Hepatic stellate cell (primary cell): ENCODE data around the gene KCNQ1.

ENCODE experiments used
- DNase-seq: peaks from one replicate; pipeline ENCODE4 v3.0.0; 2011; ENCODE audit warnings: low spot score

Gene KCNQ1

DNA sequence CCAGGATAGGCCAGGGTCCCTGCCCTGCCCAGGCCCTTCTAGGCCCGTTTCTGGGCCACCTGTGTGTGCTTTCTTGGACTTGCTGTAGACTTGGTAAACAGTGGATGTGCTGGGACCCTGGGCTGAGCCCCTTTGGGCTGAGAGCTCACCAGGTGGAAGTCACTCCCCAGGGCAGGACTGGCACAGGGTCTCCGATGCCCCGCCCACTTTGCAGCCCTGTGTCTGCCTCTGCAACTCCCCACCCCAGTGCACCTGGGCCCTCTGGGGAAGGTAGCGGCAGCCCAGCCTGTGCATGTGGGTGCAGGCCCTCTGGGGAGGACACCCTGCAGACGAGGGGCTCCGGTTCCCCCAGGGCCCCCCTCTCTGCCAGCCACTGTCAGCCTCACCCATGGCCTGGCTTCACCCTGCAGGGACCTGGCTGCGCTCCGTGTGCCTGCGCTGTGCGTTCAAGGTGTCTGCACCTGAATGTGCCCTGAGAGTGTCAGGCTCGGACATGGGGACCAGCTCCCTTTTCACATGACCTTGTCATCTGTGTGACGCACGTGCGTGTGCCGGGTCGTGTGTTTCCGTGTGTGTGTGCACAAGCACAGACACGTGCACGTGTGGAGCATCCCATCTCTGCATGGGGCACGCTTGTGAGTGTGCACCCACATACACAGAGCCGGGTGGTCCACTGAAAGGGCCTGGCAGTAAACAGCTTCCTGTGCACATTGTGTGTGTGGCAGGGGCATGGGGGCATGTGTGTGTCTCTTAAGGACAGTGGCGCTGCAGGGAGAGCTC is 136.5 kb downstream of the KCNQ1 start:
- no peak for DNase-seq

DNA sequence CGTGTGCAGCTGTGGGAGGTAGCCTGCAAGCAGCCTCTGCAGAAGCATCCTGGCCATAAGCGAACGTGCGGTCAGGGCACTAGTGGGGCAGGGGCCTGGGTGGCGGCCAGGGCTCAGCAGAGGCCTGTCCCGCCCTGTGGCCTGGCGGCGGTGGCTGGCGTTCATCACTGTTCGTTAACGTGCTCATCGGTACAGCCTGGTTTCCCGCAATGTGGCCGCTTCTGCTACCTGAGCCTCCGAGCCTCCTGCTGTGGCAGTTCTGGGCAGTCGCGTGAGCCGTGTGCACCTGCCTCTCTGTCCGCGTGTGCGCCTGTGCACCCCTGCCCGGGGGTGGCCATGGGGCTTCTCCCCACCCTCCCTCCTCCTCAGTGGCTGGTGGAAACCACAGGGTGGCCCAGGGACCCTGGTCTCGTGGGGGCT is 137.1 kb downstream of the KCNQ1 start:
- DNase-seq, result no peak

DNA sequence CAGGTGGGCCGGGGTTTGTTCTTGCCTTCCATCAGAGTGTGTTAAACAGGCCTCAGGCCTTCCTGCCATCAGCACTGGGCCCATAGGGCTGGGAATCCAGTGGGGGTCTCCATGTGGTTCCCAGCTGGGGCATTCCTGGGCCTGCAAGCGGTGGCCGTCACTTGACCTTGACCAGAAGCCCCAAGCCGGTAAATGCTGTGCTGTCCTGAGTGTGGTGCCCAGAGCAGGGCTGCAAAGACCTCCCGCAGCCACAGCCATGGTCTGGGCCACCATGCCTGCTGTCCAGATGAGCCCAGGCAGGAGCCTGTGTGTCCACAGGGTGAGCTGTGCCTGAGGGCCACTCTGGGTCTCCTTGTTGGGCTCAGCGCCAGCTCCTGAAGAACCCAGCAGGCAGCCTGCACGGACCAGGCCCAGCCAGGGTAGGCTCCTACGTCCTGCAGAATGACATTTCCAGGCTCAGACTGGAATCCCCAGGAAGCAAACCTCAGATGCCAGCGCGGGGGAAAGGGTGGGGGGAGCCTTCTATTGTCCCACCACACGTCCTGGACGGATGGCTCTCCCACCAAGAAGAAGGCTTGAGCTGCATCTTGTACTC is 137.6 kb downstream of the KCNQ1 start:
- DNase-seq, result no peak

DNA sequence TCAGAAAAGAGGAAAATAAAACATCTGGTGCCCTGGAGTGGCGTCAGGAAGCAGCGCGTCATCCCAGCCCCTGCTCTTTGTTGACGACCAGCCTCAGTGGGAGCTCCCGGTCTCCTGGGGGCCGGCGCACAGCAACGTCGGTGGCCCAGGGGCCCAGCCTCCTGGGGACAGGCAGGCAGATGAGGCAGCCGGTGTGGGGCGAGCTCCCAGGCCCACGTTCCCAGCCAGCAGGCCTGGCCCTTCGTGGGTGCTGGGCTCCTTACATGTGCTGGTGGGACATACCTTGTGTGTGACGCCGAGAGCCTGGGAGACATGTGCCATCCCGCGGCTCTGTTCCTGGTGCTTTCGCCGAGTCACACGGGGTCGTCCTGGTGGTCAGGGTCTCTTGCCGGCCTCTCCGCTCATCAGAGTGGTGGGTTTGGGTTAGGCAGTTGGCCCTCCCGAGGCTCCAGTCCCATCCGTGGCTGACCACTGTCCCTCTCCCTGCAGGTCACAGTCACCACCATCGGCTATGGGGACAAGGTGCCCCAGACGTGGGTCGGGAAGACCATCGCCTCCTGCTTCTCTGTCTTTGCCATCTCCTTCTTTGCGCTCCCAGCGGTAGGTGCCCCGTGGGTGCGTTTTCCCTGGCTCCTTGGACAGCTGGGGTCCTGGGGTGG is 138.3 kb downstream of the KCNQ1 start:
- no peak for DNase-seq

DNA sequence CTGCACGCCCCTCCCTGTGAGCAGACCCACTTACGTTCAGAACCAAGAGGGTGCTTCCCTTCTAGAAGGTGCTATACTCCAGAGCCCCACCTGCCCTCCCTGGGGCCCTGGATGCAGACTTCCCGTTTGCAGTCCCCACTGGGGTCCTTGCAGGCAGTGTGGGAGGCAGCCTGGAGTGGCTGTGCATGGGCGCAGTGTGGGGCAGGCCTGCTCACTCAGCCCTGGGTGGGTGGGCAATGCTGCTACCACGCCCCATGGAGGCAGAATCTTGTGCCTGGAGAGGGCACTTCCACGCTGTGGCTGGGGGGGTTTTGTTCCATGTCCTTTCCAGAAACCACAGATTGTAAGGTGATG is 138.8 kb downstream of the KCNQ1 start:
- DNase-seq, result no peak

DNA sequence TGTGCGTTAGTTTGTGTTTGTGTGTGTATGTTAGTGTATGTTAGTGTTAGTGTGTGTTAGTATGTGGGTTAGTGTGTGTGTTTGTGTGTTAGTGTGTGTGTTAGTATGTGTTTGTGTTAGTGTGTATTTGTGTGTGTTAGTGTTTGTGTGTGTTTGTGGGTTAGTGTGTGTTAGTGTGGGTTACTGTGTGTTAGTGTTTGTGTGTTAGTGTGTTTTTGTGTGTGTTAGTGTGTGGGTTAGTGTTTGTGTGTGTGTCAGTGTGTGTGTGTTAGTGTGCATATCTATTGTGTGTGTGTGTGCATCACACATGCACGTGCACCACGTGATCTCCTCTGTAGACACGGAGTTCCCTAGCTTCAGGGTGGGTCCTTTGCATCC is 139.6 kb downstream of the KCNQ1 start:
- no peak for DNase-seq

DNA sequence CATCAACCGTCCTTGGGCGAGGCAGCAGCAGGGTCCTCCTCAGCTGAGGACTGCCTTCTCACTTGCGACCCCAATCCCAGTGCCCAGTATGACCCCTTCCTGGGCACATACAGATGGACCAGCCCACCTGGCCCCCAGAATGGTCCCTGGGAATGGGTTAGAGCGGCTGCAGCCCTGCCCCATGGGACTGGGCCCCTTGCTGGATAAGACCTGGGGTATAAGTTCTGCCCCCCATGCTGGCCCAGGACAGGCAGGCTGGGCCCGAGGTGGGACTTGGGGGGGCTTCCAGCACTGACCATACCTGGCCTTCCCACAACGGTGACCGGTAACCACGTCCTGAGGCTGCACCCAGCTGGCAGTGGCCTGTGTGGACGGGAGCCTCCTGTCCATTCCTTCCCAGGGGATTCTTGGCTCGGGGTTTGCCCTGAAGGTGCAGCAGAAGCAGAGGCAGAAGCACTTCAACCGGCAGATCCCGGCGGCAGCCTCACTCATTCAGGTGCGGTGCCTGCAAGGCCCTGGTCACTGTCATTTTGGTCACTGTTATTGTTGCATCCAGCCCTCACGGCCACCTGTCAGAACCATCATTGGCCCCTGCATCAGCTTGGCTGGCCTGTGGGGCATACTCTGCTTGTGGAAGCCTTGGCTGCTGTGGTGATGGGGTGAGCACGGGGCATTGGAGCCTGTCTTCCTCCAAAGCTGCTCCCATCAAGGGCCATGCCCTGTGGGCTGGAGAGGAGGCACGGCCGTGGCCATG is 140.2 kb downstream of the KCNQ1 start:
- no peak for DNase-seq

DNA sequence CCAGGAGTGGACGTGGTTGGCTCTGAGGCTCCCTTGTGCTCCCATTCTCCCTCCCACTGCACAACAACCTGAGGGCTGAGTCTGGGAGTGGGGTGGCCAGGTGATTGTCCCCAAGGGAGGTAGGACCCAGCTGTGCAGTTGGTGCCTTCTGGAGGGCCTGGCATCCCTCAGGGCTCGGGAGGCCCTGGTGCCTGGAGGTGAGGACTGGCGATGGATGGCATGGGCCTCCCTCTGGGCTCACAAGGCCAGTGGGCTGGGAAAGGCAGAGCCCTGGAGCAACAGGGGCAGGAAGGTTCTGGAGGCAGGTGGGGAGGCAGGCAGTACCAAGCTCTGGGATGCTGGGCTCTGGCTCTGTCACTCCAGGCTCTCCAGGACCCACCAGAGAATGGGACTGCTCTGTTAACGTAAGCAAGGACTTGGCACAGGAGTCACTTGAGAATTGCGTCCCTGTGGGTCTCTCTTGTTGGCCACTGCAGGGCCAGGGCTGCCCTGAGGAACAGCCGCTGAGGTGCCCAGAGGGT is 140.8 kb downstream of the KCNQ1 start:
- DNase-seq, result no peak

DNA sequence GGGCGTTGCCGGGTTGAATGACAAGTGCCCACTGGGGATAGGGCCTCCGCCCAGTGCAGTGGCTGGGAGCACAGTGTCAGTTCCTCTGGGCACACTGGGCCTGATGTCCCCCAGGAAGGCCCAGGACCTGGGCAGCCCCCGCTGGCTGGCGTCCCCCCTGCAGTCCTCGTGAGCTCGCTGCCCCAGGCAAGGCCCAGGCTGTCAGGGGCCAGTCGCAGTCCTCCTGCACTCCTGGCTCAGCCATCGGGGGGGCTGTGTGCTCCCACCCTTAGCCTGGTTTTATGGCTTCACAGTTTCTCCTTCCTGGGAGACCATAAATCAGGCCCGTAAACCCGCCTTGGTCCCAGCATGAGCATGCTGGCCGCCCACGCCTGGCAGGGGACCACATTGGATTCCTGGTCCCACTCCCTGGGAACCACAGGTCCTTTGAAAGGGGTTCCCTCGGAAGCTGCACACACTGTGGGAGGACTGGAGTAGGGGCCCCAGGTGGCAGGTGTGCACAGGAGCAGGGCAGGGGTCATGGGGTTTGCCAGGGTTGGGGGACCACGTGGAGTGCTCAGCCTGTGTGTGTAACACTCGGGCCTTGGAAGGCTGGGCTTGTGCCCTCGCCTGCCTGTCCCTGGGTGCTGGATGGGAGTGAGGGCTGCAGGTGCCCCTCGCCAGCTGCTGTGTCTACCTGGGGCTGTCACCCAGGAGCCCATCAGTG is 141.4 kb downstream of the KCNQ1 start:
- DNase-seq, result no peak

DNA sequence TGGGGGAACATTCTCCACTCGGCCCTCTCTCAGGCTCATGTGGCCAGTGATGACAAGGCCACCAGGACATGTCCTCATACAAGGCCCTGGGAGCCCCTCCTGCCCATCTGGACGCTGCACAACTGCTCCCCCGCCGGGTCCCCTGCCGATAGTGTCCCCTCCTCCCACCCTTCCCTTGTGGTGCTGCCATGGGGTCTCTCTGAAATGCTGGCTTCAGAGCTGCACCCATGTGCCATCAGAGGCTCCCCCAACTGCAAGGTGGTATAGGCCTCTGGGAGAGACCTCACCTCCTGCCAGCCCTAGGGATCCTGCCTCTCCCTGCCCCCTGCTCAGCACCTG is 142.0 kb downstream of the KCNQ1 start:
- DNase-seq, result no peak

DNA sequence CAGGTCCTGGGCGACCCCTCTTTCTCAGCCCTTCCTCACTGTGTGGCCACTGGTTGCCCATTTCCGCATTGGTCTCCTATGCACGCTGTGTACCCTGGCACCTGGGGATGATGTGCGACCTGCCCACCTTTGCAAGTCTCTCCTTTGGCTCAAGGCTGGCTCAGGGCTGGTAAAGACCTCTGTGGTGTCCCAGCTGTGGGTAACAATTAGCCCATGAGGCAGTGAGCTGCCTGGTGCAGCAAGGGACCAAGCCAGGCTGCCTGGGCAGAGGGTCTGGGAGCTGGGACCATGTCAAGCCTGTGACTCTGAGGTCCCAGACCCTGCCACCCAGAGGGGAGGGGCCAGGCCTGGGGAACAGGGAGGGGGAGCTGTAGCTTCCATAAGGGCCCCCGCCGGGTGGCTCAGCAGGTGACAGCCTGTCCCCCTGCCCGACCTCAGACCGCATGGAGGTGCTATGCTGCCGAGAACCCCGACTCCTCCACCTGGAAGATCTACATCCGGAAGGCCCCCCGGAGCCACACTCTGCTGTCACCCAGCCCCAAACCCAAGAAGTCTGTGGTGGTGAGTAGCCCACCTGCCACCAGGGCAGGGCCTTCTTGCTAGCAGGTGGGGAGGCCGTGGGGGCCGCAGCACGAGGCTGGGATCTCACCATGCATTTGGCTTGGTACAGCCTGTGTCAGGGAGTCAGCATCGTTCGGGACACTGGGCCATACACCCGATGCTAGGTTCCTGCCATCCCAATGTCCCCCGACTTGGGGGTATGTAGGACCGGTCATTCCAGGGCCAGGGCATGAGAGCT is 142.5 kb downstream of the KCNQ1 start:
- peak; percentile 2 for DNase-seq

DNA sequence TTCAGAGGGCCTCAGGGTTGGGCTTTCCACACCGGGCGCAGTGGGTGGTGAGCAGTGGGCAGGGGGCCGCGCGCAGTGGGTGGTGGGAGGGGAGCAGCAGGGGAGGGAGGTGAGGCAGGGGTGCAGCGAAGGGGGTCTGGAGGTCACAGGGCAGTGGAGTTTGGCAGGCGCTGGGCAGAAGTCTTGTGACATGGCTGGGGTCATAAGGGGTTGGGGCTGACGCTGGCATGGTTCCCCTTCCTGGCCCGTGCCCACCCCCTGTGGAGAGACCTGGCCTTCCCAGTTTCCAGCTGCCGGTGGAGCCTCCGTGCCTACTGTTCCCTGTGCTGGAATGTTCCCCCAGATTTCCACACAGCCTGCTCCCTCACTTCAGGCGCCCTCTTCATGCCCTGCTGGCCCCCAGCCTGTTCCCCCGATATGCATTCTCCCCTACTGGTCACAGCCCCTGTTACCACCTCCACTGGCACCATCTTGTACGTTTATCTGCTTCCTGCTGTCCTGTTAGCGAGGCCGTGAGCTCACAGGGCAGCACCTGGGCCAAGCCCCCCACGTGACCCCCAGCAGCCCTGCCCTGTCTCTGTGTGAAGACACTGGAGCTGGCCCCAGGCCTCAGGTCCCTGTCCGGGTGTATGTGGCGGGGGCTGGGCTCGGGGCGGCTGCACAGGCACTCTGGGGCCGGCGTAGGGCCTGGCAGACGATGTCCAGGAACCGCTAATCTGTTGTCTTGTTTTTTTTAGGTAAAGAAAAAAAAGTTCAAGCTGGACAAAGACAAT is 143.4 kb downstream of the KCNQ1 start:
- peak; percentile 1 for DNase-seq

DNA sequence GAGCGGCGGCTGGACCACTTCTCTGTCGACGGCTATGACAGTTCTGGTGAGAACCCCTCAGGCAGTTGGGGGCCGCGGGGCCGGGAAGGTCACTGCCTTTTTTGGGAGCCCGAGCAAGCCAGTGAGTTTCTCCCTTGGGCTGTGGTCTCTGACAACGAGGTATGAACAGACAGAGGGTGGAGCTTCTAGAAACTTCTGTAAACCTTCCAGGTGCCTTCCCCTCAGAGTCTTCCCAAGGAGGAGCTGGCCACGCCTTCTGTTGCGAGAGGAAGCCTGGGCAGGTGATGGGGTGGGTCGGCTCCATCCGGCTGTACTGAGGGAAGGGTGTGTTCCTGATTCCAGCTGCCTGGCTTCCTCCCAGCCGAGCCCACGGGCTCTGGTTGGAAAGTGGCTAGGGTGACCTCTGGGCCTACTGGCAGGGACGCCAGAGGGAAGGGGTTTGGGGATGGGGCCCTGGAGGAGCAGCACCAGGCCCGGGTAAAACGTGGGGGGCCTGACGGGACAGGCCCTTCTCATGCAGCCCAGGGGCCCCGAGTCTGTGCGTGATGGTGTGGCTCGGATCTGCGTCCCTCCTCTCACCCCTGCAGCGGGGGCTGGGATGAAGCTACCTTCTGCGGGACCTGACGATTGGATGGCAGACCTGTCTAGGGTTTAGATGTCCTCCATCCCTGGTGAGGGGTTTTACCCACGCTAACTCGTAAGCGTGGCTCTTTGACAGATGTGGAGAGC is 144.2 kb downstream of the KCNQ1 start:
- peak; percentile 3 for DNase-seq

DNA sequence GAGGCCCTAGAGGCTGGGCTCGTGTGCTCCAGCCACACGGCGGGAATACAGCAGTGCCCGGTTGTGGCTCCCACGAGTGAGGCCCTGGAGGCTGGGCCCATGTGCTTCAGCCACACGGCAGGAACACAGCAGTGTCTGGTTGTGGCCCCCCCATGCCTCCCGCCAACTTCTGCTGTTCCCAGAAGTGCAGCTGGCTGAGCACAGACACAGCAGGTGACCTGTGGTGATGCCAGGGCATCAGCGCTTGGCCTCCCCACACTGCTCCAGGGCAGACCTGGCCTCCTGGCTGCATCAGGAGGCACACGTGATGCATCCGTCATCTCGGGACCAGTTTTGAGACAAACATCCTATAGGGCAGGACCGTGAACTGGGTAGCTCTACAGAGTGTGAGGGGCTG is 144.7 kb downstream of the KCNQ1 start:
- no peak for DNase-seq

DNA sequence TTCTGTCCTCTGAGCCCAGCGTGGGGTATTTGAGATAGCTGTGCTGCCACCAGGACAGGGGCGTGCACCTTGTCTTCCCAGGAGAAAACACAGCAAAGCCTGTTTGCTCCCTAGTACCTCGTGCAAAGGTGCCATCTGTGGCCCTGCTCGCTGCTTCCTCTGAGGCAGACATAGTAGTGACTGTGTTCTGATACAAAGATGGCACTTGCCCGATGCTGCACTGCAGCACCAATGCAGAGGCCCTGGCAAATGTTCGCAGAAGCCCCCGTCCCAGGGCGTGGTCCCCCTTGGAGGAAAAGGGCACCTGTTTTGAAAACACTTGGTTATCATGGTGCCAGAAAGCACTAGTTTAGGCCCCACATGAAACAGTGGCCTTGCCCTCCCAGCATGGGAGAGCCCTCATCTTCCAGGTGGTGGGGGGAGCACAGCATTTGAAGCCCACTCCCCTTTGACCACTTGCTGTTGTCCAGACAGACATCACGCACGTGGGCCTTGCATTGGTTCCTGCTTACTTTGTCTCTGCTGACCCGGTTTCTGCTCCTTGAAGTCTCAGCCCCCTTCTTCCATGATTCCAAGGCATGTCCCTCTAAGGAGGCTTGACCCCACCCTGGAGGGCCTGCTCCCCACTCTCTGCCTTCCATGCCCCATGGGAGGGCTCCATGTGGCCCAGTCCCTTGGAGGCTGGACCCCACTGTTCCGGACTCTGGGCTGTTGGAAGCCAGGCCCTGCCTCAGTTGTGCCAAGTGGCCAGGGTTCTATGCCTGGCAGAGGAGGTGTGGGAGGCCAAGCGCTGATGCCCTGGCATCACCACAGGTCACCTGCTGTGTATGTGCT is 145.5 kb downstream of the KCNQ1 start:
- DNase-seq, result no peak

DNA sequence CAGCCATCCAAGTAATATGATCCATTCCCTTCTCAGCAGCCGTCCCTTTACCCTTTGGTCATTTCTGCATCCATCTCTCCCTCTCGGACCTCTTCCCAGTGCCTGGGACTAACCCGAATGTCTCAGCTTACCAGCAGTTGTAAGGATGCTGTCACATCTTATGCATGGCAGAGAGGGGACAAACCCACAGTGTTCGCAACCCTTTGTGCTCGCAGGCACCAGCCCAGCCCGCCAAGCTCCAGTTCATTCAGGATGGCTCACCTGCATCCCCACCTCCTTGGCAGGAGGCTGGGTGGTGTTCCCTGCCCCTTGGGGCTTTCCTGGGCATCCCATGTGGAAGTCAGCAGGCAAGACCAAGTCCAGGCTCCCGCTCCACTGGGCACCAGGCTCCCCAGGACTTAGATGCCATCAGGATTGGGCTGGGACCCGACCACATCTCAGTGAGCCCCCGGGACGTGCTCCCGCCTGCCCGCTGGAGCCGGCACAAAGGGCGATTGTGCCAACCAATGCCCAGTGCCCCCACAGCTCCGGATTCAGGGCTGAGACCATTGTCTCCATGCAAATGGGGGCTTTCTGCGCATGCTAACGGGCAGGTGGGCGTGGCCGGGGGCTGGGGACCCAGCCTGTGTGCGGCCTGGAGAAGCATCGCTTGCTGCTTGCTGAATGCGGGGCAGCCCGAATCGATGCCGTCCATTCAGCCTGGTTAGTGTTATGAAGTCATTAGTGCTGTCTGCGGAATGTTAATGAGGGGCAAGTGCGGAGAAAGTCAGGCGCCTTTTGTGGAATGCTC is 146.4 kb downstream of the KCNQ1 start:
- DNase-seq, result peak; percentile 4

DNA sequence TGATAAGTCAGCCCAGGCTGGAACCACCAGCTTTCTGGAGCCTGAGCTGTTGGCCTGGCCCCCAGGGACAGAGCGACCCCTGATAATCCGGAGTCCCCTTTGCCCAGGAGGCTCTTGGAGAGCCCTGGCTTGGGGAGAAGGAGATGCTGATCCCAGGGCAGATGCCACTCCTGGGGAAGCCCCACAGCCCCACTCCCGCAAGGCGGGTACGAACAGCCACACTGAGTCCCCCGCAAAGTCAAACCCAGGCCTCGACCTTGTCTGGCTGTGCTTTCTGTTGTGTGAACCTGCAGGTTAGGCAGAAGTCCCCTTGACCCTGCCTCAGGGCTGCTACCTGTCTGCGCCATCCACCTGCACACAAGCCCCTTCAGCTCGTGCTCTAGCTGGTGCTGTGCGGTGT is 147.0 kb downstream of the KCNQ1 start:
- peak; percentile 2 for DNase-seq
